ENCODE measurements around the gene EAF2. TPM values are rescaled to one million over a fixed set of nuclear protein-coding genes. Genes with fewer than 3 reads are reported as not detected.

EAF2 gene
- total and polyA plus RNA-seq, 2 donors from 2014 or later: 13.9 to 43.6 TPM

- H3K4me3 ChIP-seq (ENCODE audit: low read length in 3 of 3): no peak overlapping the region
- intact Hi-C loops (cut with DNase I): no loop called here
- TF ChIP-seq CTCF (IDR thresholded peaks at IDR 0.05; ENCODE audit: borderline replicate concordance, extremely low read depth, insufficient read depth): no peak
- DNase-seq (no peak), FAIRE-seq (no peak)
- H3K9me3 ChIP-seq (ENCODE audit: control insufficient read depth in 2 of 3, insufficient read depth in 1 of 3, low read length in 3 of 3): peaks cover 0 to 5% (median 4%) of the 10 kb centered on the region in 3 donors
- H3K27me3 ChIP-seq (ENCODE audit: control insufficient read depth, insufficient read depth, low read length): no peaks in the 10 kb centered on the region
- no peak overlapping the region for H3K9ac ChIP-seq (ENCODE audit: low read length in 3 of 3)
- H3K4me1 ChIP-seq (ENCODE audit: control insufficient read depth in 2 of 3, insufficient read depth in 2 of 3, low read depth in 1 of 3, low read length in 3 of 3): no peaks in the 10 kb centered on the region
- peaks cover 2 to 13% (median 5%) of the 10 kb centered on the region in 3 donors for H3K36me3 ChIP-seq (ENCODE audit: control insufficient read depth in 2 of 3, insufficient read depth in 3 of 3, low read length in 3 of 3)
- no peak overlapping the region for H3K27ac ChIP-seq (ENCODE audit: low read depth in 2 of 2, low read length in 2 of 2)
These were observed 15.8 kb upstream of the EAF2 start for GRCh38 chr3:121819236-121819635.

- TF ChIP-seq CTCF (IDR thresholded peaks at IDR 0.05; ENCODE audit: borderline replicate concordance, extremely low read depth, insufficient read depth): no peak
- peaks cover 5 to 24% (median 10%) of the 10 kb centered on the region in 3 donors for H3K36me3 ChIP-seq (ENCODE audit: control insufficient read depth in 2 of 3, insufficient read depth in 3 of 3, low read length in 3 of 3)
- no peaks in the 10 kb centered on the region for H3K4me1 ChIP-seq (ENCODE audit: control insufficient read depth in 2 of 3, insufficient read depth in 2 of 3, low read depth in 1 of 3, low read length in 3 of 3)
These were observed 13.4 kb upstream of the EAF2 start for GRCh38 chr3:121821421-121822199.

DNA sequence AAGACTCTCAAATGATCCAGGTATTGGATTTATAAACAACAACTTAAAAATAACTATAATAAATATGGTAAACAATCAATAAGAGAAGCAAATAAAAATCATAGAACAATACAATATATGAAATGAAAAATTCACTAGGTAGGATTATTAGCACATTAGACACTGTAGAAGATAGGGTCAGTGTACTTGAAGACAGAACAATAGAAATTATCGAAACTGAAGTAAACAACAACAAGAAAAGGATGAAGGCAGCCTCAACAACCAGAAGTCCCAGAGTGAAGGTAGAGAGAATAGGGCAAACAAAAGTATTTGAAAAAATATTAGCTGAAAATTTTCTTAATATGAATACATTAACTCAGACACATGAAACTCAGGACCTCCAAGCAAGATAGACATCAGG, 12.0 kb upstream of the EAF2 start:
- Histone ChIP-seq H3K4me3 (ENCODE audit: low read length in 3 of 3) (no peak overlapping the region), H3K27me3 (ENCODE audit: control insufficient read depth, insufficient read depth, low read length) (no peaks in the 10 kb centered on the region), H3K9ac (ENCODE audit: low read length in 3 of 3) (no peak overlapping the region), H3K9me3 (ENCODE audit: control insufficient read depth in 2 of 3, insufficient read depth in 1 of 3, low read length in 3 of 3) (peaks cover 0 to 5% (median 0%) of the 10 kb centered on the region in 3 donors), H3K27ac (ENCODE audit: low read depth in 2 of 2, low read length in 2 of 2) (no peak overlapping the region), H3K4me1 (ENCODE audit: control insufficient read depth in 2 of 3, insufficient read depth in 2 of 3, low read depth in 1 of 3, low read length in 3 of 3) (no peaks in the 10 kb centered on the region), H3K36me3 (ENCODE audit: control insufficient read depth in 2 of 3, insufficient read depth in 3 of 3, low read length in 3 of 3) (peaks cover 5 to 29% (median 10%) of the 10 kb centered on the region in 3 donors)
- TF ChIP-seq CTCF (IDR thresholded peaks at IDR 0.05; ENCODE audit: borderline replicate concordance, extremely low read depth, insufficient read depth): no peak
- intact Hi-C loops (cut with DNase I): no loop called here
- no peak for DNase-seq
- FAIRE-seq: no peak

More at GRCh38 chr3:121821421-121822199, 13.4 kb upstream of the EAF2 start:
- peaks cover 0 to 5% (median 0%) of the 10 kb centered on the region in 3 donors for H3K9me3 ChIP-seq (ENCODE audit: control insufficient read depth in 2 of 3, insufficient read depth in 1 of 3, low read length in 3 of 3)
- H3K4me3 ChIP-seq (ENCODE audit: low read length in 3 of 3): no peak overlapping the region
- intact Hi-C loops (cut with DNase I): no loop called here
- FAIRE-seq: no peak
- H3K27ac ChIP-seq (ENCODE audit: low read depth in 2 of 2, low read length in 2 of 2): no peak overlapping the region
- DNase-seq: no peak
- no peaks in the 10 kb centered on the region for H3K27me3 ChIP-seq (ENCODE audit: control insufficient read depth, insufficient read depth, low read length)
- no peak overlapping the region for H3K9ac ChIP-seq (ENCODE audit: low read length in 3 of 3)

Measured in kidney (tissue), 14 donors.